GM12872 (cell line): ENCODE data around the gene SALL3.

ENCODE experiments used
- TF ChIP-seq, protein P1 (sequence below): IDR thresholded peaks from 3 replicates; pipeline ENCODE4 v1.5.1; 2011; ENCODE audit warnings: low read depth, mild to moderate bottlenecking, low read length, moderate library complexity; ENCODE audit not compliant: insufficient read depth

SALL3 gene

DNA sequence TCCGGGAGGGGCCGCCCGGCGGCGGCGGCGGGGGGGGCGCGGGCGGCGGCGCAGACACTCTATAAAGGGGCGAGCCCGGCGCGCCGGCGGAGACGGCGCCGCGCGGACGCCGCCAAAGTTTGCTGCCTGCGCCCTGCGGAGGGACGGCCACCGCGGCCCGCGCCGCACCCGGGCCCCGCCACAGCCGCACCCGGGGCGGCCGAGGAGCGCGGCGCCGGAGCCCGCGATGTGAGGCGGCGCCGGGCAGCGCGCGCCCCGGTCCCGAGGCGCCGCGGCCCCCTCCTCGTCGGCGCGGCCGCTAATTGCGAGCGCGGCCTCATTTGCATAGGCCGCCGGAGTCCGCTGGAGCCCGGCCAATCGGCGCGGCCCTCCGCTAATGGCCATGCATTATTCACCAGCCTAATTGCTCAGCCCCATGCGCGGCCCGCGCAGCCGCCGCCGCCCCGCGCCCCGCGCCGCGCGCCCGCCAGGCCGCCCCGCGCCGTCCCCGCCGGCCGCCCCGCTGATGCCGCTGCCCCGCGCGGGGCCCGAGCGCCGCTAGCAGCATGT lies at the start of gene SALL3:
TSS of gene SALL3 (plus strand) at position 89 of the 549 bp plus-strand sequence. CDS start at position 546, 457 bp downstream.
- TF ChIP-seq, protein P1, sequence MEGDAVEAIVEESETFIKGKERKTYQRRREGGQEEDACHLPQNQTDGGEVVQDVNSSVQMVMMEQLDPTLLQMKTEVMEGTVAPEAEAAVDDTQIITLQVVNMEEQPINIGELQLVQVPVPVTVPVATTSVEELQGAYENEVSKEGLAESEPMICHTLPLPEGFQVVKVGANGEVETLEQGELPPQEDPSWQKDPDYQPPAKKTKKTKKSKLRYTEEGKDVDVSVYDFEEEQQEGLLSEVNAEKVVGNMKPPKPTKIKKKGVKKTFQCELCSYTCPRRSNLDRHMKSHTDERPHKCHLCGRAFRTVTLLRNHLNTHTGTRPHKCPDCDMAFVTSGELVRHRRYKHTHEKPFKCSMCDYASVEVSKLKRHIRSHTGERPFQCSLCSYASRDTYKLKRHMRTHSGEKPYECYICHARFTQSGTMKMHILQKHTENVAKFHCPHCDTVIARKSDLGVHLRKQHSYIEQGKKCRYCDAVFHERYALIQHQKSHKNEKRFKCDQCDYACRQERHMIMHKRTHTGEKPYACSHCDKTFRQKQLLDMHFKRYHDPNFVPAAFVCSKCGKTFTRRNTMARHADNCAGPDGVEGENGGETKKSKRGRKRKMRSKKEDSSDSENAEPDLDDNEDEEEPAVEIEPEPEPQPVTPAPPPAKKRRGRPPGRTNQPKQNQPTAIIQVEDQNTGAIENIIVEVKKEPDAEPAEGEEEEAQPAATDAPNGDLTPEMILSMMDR: no peak

DNA sequence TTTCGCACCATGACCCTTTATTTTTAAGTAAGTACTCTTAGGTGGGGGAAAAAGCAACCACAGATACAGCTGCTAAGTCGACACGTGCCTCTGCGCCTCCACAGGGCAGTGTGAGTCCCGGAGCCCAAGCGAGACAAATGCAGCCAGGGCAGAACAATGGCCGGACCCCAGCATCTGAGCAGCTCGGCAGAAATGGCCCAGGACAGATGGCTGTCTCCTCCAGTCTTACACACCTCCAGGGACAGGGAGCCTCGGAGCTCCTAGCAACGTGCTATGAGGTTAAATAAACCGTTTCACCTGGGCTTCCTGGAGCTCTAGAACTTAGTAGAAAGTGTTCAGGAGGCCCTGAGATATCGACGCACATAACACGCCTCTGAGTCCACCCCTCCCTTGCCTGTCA lies 47.3 kb upstream of the SALL3 start:
- TF ChIP-seq, protein P1: no peak

DNA sequence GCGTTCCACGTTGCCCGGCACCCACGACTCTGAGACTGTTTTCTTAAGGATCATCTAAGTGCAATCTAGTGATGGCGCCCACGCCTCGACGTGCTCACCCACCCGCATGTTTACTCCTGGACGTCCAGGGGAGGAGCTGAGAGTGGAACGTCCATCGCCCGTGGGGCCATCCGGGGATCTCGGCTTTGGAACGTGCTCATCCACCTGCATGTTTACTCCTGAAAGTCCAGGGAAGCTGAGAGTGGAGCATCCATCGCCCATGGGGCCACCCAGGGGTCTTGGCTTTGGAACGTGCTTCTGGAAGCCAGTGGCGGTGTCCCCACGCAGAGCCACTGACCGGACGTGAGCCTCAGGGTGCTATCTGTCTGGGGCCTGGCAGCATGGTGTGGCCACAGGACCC lies 45.6 kb upstream of the SALL3 start:
- TF ChIP-seq, protein P1: no peak

DNA sequence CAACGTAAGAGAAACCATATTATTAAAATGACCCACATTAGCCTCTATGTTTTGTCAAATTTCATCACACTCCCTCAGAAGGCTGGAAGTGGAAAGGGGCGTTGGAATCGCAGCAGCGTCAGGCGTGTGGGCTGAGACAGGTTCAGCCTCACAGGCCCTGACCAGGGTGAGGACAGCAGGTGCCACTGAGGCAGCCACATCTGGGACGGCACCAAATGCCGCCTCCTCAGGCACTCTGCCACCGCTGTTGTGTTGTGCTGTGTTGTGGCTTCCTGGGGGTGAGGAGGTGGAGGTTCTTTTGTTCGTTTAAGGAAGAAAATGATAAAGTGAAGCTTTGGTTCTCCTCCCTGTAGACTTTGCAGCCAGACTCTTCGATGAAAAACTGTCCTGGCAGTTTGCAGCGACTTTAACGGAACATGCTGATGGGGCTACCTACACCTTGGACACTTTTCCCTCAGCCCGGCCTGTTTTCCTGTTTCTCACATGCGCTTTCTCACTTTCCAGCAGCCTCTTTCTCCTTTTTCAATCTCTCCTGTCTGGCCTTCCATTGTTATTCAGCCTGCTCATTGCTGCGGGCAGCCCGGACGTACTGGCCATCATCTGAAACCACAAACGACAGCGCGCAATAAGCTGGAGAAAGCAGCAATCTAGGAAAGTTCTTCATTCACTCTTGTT lies 44.9 kb upstream of the SALL3 start:
- TF ChIP-seq, protein P1: no peak

DNA sequence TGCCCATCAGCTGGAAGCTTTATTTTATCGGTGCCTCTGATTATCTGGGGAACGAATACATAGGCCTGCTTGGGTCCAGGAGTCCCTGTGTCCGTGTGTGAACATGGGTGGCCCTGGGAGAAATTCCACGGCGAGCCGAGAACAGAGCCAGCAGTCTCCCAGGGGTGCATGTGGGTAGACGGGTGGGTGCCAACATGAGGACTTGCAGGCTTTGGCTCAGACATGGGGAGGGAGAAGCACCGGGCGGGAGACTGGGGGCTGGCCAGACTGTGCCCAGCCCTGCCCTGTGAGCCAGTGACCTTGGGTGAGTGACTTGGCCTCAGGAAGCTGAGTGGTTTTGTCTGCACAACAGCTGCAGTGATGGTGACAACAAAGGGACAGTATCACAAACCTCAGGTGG lies 44.2 kb upstream of the SALL3 start:
- TF ChIP-seq, protein P1: no peak

DNA sequence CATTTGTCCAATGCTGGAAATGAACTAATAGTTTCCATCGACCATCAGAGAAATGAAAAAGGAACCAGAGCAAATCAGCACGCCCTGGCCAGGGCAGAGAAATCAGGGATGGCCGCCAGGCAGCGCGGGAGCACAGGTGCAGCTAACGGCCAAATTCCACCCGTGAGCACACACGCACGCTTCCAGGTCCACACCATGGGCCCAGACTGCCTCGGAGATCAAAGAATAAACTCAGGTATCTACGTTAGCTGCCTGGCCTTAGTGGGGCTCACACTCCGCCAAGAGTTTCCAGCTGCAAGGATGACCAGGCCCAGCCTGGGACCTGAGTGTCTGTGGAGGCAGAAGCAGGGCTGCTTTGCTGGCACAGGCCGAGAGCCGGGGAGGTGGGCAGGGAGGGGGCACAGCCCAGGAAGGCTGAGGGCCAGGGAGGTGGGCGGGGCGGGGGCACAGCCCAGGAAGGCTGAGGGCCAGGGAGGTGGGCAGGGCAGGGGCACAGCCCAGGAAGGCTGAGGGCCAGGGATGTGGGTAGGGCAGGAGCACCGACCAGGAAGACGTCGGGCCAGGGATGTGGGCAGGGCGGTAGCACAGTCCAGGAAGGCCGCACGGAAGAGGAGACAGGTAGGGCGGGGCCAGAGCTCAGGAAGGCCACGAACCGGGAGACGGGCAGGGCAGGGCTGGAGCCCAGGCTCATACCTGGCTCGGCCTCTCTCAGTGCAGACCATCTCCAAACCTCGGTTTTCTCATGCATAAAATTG lies 43.2 kb upstream of the SALL3 start:
- TF ChIP-seq, protein P1: no peak

DNA sequence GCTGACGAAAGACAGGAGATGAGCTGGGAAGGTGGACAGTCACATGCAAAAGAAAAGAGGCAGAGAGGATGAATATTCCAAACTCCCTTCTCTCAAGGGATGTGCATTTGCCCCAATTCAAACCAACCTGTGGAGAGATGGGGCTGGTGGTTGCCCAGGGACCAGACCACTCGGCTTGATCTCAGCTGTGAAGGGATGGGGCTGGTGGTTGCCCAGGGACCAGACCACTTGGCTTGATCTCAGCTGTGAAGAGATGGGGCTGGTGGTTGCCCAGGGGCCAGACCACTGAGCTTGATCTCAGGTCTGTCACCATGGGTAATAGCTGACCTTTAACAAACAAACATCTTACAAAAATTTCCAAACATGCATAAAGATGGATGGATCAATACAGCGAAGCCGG lies 42.5 kb upstream of the SALL3 start:
- TF ChIP-seq, protein P1: no peak
